HUDEP-2 (cell line): ENCODE results near the gene ELFN1.
A peak's percentile ranks its signal among the peaks of the same experiment; 100 is the strongest.

Experiments
- DNase-seq, 76 experiments: peaks; one replicate each; lab custom pipeline; 2025; ENCODE audit not compliant: unreplicated experiment in 76 of 76; lab: John Stamatoyannopoulos, UW

The ELFN1 gene

DNA sequence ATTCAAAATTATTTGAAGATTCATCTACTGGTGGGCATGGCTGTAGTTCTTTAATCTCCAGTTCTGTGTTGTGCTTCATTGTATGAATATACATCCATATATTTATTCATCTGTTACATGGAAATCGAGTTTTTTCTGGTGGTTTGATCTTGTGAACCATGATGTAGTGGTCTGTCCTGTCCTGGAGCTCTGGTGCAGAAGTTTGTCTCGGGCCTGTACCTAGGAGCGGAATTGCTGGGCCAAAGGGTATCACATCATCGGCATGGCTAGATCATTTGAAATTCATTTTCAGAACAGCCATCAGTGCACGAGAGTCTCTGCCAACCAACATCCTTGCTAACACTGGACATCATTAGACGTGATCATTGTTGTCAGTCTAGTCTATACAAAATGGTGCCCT is 107.0 kb downstream of the ELFN1 start:
- no peak for DNase-seq

DNA sequence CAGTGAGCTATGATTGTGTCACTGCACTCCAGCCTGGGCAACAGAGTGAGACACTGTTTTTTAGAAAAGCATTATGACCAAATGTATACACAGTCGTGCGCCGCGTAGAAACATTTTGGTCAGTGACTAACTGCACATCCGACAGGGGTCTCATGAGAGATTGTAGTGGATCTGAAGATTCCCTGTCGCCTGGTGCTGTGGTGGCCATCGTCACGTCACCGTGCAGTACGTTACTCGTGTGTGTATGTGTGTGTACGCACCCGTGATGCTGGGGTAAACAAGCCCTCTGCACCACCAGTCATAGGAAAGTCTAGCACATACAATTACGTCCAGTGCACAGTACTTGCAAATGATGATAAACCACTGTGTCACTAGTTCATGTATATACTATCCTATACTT is 109.4 kb downstream of the ELFN1 start:
- DNase-seq = no peak

DNA sequence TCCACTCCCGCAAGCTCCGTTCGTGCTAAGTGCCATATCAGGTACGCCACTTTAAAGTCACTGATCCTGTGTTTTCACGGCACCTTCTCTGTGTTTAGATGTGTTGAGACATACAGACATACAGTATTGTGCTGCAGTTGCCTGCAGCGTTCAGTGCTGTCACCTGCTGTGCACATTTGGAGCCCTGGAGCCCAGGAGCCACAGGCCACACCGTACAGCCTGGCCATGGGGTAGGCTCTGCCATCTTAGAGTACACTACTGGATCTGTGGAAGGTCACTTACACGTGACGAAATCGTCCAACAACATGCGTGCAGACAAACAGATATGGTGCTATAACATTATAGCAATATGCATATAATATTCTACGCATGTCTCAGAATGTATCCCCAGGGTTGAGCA is 111.3 kb downstream of the ELFN1 start:
- DNase-seq = no peak

DNA sequence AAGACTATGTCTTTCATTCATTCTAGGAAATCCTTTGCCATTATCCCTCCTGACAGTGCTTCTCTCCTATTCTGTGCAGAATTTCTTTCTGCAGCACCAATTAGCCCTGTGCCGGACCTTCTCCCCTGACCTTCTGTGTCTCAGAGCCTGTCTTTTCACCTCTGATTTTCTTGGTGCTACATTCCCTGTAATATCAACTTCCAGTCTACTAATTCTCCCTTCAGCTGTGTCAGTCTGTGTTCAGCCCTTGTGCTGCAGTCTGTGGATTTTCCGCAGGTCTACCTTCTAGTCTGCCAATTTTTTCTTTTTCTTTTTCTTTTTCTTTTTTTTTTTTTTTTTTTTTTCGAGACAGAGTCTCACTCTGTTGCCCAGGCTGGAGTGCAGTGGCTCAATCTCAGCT is 115.8 kb downstream of the ELFN1 start:
- no peak for DNase-seq

DNA sequence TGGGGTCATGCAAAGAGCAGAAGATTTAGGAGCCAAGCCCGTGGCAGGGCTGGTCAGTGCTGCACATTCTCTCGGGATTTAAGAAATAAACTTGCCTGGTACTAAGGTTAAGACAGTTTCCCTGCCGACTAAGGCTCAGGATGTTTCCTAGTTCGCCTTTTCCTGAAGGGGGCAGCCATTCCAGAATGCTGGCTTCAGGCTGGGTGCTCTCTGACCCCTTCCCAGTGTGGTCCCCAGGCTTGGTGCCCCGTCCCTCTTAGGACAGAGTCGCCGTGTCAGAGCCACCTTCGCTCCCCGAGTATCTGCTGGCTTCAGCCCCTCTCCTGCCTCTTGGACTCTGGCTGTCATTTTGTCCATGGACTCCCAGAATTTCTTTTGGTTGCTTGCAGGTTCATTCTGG is 117.2 kb downstream of the ELFN1 start:
- DNase-seq = no peak

DNA sequence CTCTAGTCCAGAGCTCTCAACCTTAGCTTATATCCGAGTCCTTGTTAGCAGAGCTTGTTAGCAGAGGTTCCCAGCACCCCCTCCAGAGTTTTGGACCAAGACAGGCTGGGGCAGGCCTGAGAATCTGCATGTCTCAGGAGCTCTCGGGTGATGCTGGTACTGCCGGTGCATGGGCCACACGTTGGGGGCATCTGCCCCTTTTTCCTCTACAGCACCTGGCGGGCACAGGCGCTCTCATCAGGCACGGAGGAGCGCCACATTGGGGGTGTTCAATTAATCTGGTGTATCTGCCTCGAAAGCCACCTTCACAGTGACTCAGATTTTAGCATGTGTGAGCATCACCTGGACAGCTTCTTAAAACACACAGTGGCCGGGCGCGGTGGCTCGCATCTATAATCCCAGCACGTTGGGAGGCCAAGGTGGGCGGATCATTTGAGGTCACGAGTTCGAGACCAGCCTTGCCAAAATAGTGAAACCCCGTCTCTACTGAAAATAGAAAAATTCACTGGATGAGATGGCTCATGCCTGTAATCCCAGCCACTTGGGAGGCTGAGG is 117.7 kb downstream of the ELFN1 start:
- DNase-seq = no peak

DNA sequence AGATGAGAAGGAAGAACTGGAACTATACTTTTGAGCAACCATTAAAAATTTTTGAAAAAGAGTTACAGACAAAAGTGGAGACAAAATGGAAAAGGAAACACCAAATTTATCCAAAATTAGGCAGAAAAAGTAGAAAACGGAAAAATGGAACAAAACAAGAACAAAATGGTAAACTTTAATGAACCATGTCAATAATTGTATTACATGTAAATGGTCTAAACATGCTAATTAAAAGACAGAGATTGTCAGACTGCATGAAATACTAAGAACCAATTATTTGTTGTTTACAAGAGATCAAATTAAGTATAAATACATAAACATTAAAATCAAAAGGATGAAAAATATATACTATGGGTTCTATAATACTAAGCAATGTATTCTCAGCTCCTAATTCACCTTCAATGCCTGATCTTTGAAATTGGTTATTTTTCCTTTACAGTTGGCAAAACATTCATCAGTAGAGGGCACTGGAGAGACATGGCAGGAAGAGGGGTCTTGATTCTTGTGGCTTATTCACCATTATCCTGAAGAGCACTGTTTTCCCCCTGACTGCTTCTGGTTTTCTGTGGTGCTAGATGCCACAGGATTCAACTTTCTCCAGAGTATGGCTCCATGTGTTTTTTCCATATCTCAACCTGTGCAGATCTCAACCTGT is 124.9 kb downstream of the ELFN1 start:
- peak in 5 of 76 experiments; percentile 2 to 23 (median 5) for DNase-seq
